Sigmoid colon (tissue), 4 donors: Measurements from ENCODE around the gene DESI1.
"Not testable (repeated sequence)": the region's sequence is repeated elsewhere in the genome, so short reads cannot be mapped to it uniquely, and the experiment has no call there.

Experiments used
- CTCF ChIP-seq, 4 experiments: fragments of 450-650 bp in 3 of 4; fragments of 200-600 bp in 1 of 4; IDR thresholded peaks; one replicate each; pipeline ENCODE4 v1.5.1; 2016 to 2019; ENCODE audit warnings: antibody characterized with exemption in 4 of 4, mild to moderate bottlenecking in 3 of 4, moderate library complexity in 2 of 4
- EP300 ChIP-seq, 4 donors: sonication (generic); formaldehyde crosslinking; IDR thresholded peaks; one replicate each; pipeline ENCODE4 v1.6.1; 2017; ENCODE audit warnings: antibody characterized with exemption in 4 of 4
- POLR2A ChIP-seq, 2 donors: fragments of 450-650 bp; IDR thresholded peaks; one replicate each; pipeline ENCODE4 v1.6.1; 2016; ENCODE audit warnings: antibody characterized with exemption in 2 of 2, mild to moderate bottlenecking in 2 of 2, moderate library complexity in 2 of 2
- POLR2AphosphoS5 ChIP-seq, 4 donors: sonication (generic); formaldehyde crosslinking; IDR thresholded peaks; one replicate each; pipeline ENCODE4 v1.6.1; 2017; ENCODE audit warnings: antibody characterized with exemption in 4 of 4

DNA sequence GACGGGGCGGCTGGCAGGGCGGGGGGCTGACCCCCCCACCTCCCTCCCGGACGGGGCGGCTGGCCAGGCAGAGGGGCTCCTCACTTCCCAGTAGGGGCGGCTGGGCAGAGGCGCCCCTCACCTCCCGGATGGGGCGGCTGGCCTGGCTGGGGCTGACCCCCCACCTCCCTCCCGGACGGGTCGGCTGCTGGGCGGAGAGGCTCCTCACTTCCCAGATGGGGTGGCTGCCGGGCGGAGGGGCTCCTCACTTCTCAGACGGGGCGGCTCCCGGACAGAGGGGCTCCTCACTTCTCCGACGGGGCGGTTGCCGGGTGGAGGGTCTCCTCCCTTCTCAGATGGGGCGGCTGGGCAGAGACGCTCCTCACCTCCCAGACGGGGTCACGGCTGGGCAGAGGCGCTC lies 10.3 kb upstream of the DESI1 start:
- not testable (repeated sequence) for TF ChIP-seq CTCF, POLR2A, POLR2AphosphoS5, EP300 (IDR thresholded peaks at IDR 0.05)
